Parathyroid adenoma (tissue), 2 donors: ENCODE data around the gene RIPOR3.
"Not testable (repeated sequence)": the region's sequence is repeated elsewhere in the genome, so short reads cannot be mapped to it uniquely, and the experiment has no call there.

Experiments
- H2AFZ ChIP-seq: fragments of 300-600 bp; sonication (generic); one replicate; pipeline ENCODE4 v1.7.0; 2017; ENCODE audit warnings: antibody characterized with exemption, mild to moderate bottlenecking
- H3K27ac ChIP-seq: fragments of 300-600 bp; sonication (generic); one replicate; pipeline ENCODE4 v1.7.0; 2017
- H3K27me3 ChIP-seq: fragments of 300-600 bp; sonication (generic); one replicate; pipeline ENCODE4 v1.7.0; 2017; ENCODE audit warnings: low read length; ENCODE audit not compliant: control insufficient read depth, insufficient read depth
- H3K36me3 ChIP-seq: fragments of 300-600 bp; sonication (generic); one replicate; pipeline ENCODE4 v1.7.0; 2017; ENCODE audit warnings: low read length; ENCODE audit not compliant: control insufficient read depth, insufficient read depth
- H3K4me1 ChIP-seq: fragments of 300-600 bp; sonication (generic); one replicate; pipeline ENCODE4 v1.7.0; 2017; ENCODE audit warnings: control low read depth
- H3K4me2 ChIP-seq: fragments of 300-600 bp; sonication (generic); one replicate; pipeline ENCODE4 v1.7.0; 2017; ENCODE audit warnings: low read length
- H3K4me3 ChIP-seq: fragments of 300-600 bp; sonication (generic); one replicate; pipeline ENCODE4 v1.7.0; 2017; ENCODE audit warnings: low read depth, low read length
- H3K79me2 ChIP-seq: fragments of 300-600 bp; sonication (generic); one replicate; pipeline ENCODE4 v1.7.0; 2017; ENCODE audit warnings: control low read depth
- H3K9ac ChIP-seq: fragments of 300-600 bp; sonication (generic); one replicate; pipeline ENCODE4 v1.7.0; 2017; ENCODE audit warnings: mild to moderate bottlenecking
- H3K9me3 ChIP-seq: fragments of 300-600 bp; sonication (generic); one replicate; pipeline ENCODE4 v1.7.0; 2017; ENCODE audit warnings: low read length; ENCODE audit not compliant: control insufficient read depth
- CTCF ChIP-seq: fragments of 300-600 bp; sonication (generic); IDR thresholded peaks from one replicate; pipeline ENCODE4 v1.7.0; 2017; ENCODE audit warnings: antibody characterized with exemption, mild to moderate bottlenecking
- donor health status: primary hyperparathyroidism.

The RIPOR3 gene

DNA sequence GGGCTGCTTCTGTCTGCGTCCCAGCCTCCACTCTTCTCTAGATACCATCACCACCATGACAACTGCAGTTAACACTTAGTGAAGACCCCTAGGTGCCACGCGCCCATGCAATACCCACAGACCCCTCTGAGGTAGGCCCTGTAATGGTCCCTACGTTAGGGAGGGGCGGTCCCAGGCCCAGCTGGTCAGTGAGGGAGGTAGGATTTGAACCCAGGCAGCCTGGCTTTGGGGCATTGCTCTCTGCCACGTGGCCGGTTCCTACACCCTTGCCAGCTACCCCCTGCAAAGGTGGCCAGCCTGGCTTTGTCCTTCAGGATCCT lies 18.2 kb downstream of the RIPOR3 start:
- Histone ChIP-seq H3K4me2 (no peak overlapping the region), H3K79me2 (no peaks in the 10 kb centered on the region), H2AFZ (no peak overlapping the region), H3K27ac (no peak overlapping the region), H3K9ac (no peak overlapping the region), H3K27me3 (no peaks in the 10 kb centered on the region), H3K4me1 (no peaks in the 10 kb centered on the region), H3K9me3 (no peaks in the 10 kb centered on the region), H3K4me3 (no peak overlapping the region), H3K36me3 (no peaks in the 10 kb centered on the region)
- TF ChIP-seq CTCF = no peak

GRCh38 chr20:50672400-50673145 lies 18.8 kb downstream of the RIPOR3 start:
- no peak overlapping the region for H2AFZ ChIP-seq
- TF ChIP-seq CTCF = no peak

DNA sequence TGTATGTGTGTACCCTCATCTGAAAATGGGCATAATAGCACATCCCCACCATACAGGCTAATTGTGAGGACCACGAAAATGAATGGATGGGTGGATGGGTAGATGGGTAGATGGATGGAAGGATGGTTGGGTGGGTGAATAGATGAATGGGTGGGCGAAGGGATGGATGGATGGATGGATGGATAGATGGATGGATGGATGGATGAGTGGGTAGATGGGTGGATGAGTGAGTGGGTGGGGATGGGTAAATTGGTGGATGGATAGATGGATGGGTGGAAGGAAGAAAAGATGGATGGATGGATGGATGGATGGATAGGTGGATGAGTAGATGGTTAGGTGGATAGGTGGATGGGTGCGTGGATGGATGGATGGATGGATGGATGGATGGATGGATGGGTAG lies 19.7 kb downstream of the RIPOR3 start:
- Histone ChIP-seq H2AFZ (no peak overlapping the region), H3K9ac (no peak overlapping the region), H3K27ac (no peak overlapping the region), H3K36me3 (no peaks in the 10 kb centered on the region), H3K27me3 (no peaks in the 10 kb centered on the region), H3K9me3 (no peaks in the 10 kb centered on the region), H3K4me3 (no peak overlapping the region), H3K4me2 (no peak overlapping the region), H3K4me1 (no peaks in the 10 kb centered on the region), H3K79me2 (no peaks in the 10 kb centered on the region)
- no peak for TF ChIP-seq CTCF

More at GRCh38 chr20:50672400-50673145, 18.8 kb downstream of the RIPOR3 start:
- no peaks in the 10 kb centered on the region for H3K4me1 ChIP-seq
- no peak overlapping the region for H3K4me3 ChIP-seq
- no peaks in the 10 kb centered on the region for H3K27me3 ChIP-seq
- H3K36me3 ChIP-seq = no peaks in the 10 kb centered on the region
- H3K27ac ChIP-seq = no peak overlapping the region
- H3K4me2 ChIP-seq = no peak overlapping the region
- H3K9me3 ChIP-seq = no peaks in the 10 kb centered on the region
- no peak overlapping the region for H3K9ac ChIP-seq
- H3K79me2 ChIP-seq = no peaks in the 10 kb centered on the region

DNA sequence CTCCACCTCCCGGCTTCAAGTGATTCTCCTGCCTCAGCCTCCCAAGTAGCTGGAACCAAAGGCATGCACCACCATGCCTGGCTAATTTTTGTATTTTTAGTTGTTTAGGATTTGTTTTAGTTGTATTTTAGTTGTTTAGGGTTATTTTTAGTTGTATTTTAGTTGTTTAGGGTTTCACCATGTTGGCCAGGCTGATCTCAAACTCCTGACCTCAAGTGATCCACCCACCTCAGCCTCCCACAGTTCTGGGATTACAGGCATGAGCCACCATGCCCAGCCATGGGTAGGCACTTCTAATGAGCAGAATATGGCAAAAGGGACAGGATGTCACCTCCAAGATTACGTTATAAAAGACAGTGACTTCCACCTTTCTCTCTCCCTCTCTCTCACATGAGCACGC lies 20.3 kb downstream of the RIPOR3 start:
- not testable (repeated sequence) for H3K79me2 ChIP-seq

GRCh38 chr20:50670126-50670862 lies 21.0 kb downstream of the RIPOR3 start:
- Histone ChIP-seq H3K4me2 (no peak overlapping the region), H3K27me3 (no peaks in the 10 kb centered on the region)

More for the DNA sequence above, 20.3 kb downstream of the RIPOR3 start:
- not testable (repeated sequence) for H3K4me3 ChIP-seq, H3K27ac ChIP-seq, H3K4me1 ChIP-seq, H3K27me3 ChIP-seq, H3K4me2 ChIP-seq, H3K9me3 ChIP-seq, H2AFZ ChIP-seq, H3K9ac ChIP-seq, H3K36me3 ChIP-seq

More at GRCh38 chr20:50670126-50670862, 21.0 kb downstream of the RIPOR3 start:
- Histone ChIP-seq H3K36me3 (no peaks in the 10 kb centered on the region), H3K9me3 (no peaks in the 10 kb centered on the region), H3K9ac (no peak overlapping the region), H3K27ac (no peak overlapping the region), H3K4me3 (no peak overlapping the region), H3K4me1 (no peaks in the 10 kb centered on the region), H2AFZ (no peak overlapping the region), H3K79me2 (no peaks in the 10 kb centered on the region)
- TF ChIP-seq CTCF = no peak
